Subcutaneous abdominal adipose tissue (tissue), 5 donors: ENCODE measurements around the gene PROK1.
"Not testable (repeated sequence)": the region's sequence is repeated elsewhere in the genome, so short reads cannot be mapped to it uniquely, and the experiment has no call there.

Experiments used
- H3K27ac ChIP-seq: one replicate; pipeline ENCODE4 v1.7.0; 2013; ENCODE audit warnings: low read depth, mild to moderate bottlenecking, inconsistent platforms, low read length, moderate library complexity
- H3K27me3 ChIP-seq, 5 donors: one replicate each; pipeline ENCODE4 v1.7.0; 2013; ENCODE audit warnings: low read length in 5 of 5, inconsistent platforms in 1 of 5; ENCODE audit not compliant: control insufficient read depth in 5 of 5, insufficient read depth in 4 of 5
- H3K36me3 ChIP-seq, 5 donors: one replicate each; pipeline ENCODE4 v1.7.0; 2013; ENCODE audit warnings: low read length in 5 of 5; ENCODE audit not compliant: control insufficient read depth in 5 of 5, insufficient read depth in 5 of 5
- H3K4me1 ChIP-seq, 5 donors: one replicate each; pipeline ENCODE4 v1.7.0; 2013; ENCODE audit warnings: low read length in 5 of 5, mild to moderate bottlenecking in 3 of 5, moderate library complexity in 1 of 5; ENCODE audit not compliant: control insufficient read depth in 5 of 5, insufficient read depth in 5 of 5
- H3K4me3 ChIP-seq, 5 donors: one replicate each; pipeline ENCODE4 v1.7.0; 2013; ENCODE audit warnings: low read length in 5 of 5, low read depth in 1 of 5
- H3K9ac ChIP-seq, 5 donors: one replicate each; pipeline ENCODE4 v1.7.0; 2013; ENCODE audit warnings: low read length in 5 of 5, mild to moderate bottlenecking in 4 of 5, moderate library complexity in 3 of 5
- H3K9me3 ChIP-seq, 5 donors: one replicate each; pipeline ENCODE4 v1.7.0; 2013; ENCODE audit warnings: low read length in 5 of 5; ENCODE audit not compliant: control insufficient read depth in 5 of 5
- donor health status: healthy.
- donor health status: healthy.
- donor health status: healthy.
- donor health status: healthy.
- donor health status: healthy.

Gene PROK1

DNA sequence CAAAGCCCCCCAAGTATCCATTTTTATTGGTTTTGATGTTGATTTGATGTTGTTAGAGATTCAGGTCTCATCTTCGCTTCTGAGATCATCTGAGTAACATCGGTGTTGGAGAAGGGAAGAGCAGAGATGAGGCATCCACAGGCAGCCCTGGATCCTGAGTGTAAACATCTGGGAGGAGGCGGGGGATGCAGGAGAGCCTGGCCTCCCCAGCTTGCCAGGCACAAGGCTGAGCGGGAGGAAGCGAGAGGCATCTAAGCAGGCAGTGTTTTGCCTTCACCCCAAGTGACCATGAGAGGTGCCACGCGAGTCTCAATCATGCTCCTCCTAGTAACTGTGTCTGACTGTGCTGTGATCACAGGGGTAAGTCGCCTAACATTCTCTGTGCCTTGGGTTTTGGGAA lies at the start of gene PROK1:
PROK1 (plus strand) TSS at position 221 of the 400 bp plus-strand sequence; CDS start at position 289, 68 bp downstream.
- Histone ChIP-seq H3K9ac (peak within 1 kb of the TSS in 2 of 5 donors; percentile 11 to 34), H3K4me3 (no peak within 1 kb of the TSS), H3K9me3 (no peaks in the 10 kb centered on the region), H3K4me1 (peaks cover 0 to 28% (median 20%) of the 10 kb centered on the region in 5 donors), H3K27ac (no peak within 1 kb of the TSS), H3K36me3 (no peaks in the 10 kb centered on the region), H3K27me3 (peaks cover 0 to 3% (median 0%) of the 10 kb centered on the region in 5 donors)

DNA sequence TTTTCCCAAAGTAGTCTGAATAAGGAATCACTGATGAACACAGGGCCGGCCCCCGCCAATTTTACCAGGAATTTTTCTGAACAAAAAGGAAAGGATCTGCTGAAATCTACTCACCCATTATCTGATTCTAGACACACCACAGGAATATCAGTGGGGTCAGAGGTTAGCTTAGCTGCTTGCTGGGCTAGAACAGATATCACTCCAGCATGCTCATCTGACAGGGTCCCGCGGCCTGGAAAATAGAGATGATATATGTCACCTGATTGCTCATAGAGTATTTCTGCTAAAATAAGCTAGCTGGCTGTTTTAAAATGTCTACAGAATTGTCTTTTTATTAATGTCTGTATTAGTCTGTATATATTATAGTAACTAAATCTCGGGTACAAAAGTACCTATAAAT lies 47.1 kb upstream of the PROK1 start:
- Histone ChIP-seq H3K36me3 (peaks cover 29 to 65% (median 51%) of the 10 kb centered on the region in 5 donors), H3K9me3 (no peaks in the 10 kb centered on the region), H3K27ac (no peak overlapping the region), H3K27me3 (no peaks in the 10 kb centered on the region), H3K4me3 (no peak overlapping the region), H3K4me1 (peaks cover 2 to 26% (median 21%) of the 10 kb centered on the region in 5 donors), H3K9ac (no peak overlapping the region)

DNA sequence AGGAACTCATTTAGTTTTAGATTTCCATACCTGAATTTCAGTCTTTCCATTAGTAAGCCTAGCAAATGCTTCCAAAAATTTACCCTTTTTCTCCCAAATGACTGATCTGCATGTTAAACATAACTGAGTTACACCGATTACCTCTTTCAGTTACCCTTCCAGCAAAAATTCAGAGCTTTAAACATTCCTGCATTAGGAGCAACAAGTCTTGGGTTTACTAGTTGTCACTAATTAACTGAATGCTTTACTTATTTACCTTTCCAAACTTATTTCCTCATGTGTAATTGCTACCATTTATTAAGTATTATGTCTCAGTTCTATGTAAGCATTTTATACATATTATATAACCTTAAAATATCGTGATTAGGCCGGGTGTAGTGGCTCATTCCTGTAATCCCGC lies 46.5 kb upstream of the PROK1 start:
- Histone ChIP-seq H3K27ac (no peak overlapping the region), H3K9me3 (no peaks in the 10 kb centered on the region), H3K4me3 (no peak overlapping the region), H3K36me3 (peaks cover 29 to 61% (median 50%) of the 10 kb centered on the region in 5 donors), H3K4me1 (peaks cover 2 to 26% (median 22%) of the 10 kb centered on the region in 5 donors), H3K27me3 (no peaks in the 10 kb centered on the region), H3K9ac (peak overlapping the region in 1 of 5 donors; percentile 17)

DNA sequence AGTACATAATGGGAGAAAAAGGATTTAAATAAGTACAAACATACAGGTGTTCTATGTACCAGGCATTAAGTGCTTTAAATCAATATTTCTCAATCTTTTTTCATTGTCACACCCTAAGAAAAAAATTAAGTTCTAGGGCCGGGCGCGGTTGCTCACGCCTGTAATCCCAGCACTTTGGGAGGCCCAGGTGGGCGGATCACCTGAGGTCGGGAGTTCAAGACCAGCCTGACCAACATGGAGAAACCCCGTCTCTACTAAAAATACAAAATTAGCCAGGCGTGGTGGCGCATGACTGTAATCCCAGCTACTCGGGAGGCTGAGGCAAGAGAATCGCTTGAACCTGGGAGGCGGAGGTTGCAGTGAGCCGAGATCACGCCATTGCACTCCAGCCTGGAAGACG lies 44.5 kb upstream of the PROK1 start:
- not testable (repeated sequence) for H3K27me3 ChIP-seq, H3K9me3 ChIP-seq
- Histone ChIP-seq H3K36me3 (peaks cover 23 to 43% (median 36%) of the 10 kb centered on the region in 5 donors), H3K4me1 (peaks cover 2 to 26% (median 22%) of the 10 kb centered on the region in 5 donors), H3K9ac (peak overlapping the region; percentile 97 to 99 (median 98)), H3K27ac (peak overlapping the region; percentile 37), H3K4me3 (peak overlapping the region; percentile 85 to 98 (median 93))

DNA sequence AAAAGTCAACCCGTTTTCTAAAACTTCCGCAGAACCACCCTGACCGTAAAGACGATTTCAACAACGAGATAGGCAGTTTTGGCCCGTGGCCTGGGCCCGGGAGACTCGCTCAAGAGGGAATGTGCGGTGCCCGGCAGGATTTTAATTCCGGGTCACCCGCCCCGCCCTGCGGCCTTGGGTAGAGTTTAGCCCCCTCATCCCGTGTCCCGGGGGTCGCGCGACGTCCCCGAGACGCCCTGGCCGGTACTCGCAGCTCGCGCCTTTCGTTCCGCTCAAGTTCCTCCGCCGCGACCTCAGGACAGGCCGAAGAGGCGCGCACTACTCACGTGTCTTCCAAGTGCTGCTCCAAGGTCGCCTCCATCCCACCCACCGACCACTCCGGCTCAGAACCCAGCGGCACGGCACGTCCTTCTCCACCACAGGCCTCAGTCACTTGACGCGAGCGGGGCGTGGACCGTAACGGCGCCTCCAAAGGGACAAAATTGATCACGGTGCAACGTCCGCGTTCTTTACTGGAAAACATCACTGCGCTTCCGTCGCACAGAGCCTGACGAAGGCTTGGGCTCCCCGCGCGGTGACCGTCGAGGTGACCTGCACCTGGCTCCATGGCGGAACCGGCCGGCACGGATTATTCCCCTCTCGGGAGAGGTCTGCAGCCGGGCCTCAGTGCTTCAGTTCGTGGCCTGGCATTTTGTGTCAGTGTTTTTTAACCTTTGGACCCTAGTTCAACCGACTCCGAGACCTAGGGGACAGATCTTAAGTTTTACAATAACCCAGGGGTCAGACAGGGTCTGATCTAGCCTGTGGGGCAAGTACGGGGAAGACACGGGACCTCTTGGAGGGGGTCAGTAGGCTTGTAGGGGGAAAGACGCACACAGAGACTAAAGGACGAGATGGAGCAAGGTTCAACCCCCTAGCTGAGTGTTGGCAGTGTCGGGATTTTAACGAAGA lies 43.4 kb upstream of the PROK1 start, which contains the start of gene LAMTOR5:
LAMTOR5 (minus strand) TSS at position 435 of the 951 bp plus-strand sequence; CDS start at position 361, 74 bp downstream.
- peak within 1 kb of the TSS; percentile 85 to 98 (median 93) for H3K4me3 ChIP-seq
- H3K27ac ChIP-seq: peak within 1 kb of the TSS; percentile 95
- peak within 1 kb of the TSS; percentile 97 to 99 (median 98) for H3K9ac ChIP-seq
- no peaks in the 10 kb centered on the region for H3K9me3 ChIP-seq
- H3K4me1 ChIP-seq: peaks cover 2 to 26% (median 23%) of the 10 kb centered on the region in 5 donors
- no peaks in the 10 kb centered on the region for H3K27me3 ChIP-seq
- peaks cover 15 to 32% (median 25%) of the 10 kb centered on the region in 5 donors for H3K36me3 ChIP-seq

GRCh38 chr1:110408488-110408887 lies 42.5 kb upstream of the PROK1 start:
- H3K36me3 ChIP-seq: peaks cover 9 to 22% (median 15%) of the 10 kb centered on the region in 5 donors
- H3K27ac ChIP-seq: no peak overlapping the region
- peaks cover 2 to 30% (median 28%) of the 10 kb centered on the region in 5 donors for H3K4me1 ChIP-seq
- H3K9me3 ChIP-seq: no peaks in the 10 kb centered on the region
- no peak overlapping the region for H3K9ac ChIP-seq
- H3K4me3 ChIP-seq: peak overlapping the region; percentile 29 to 98 (median 92)
- H3K27me3 ChIP-seq: no peaks in the 10 kb centered on the region

DNA sequence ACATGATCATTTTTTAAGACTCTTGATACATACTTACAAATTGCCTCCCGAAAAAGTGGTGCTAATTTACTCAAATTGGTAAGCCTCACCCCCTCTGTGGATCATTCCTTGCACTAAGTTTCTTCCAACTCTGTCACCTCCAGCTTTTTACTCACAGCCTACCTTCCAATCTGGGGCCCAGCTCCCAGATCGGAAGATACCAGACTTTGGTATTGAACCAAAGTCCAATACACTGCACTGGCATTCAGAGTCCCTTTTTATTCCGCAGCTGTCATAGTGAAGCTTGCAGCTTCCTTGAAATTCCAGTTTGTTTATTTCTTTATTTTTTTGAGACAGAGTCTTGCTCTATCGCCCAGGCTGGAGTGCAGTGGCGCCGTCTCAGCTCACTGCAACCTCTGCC lies 41.6 kb upstream of the PROK1 start:
- no peak overlapping the region for H3K4me3 ChIP-seq
- no peaks in the 10 kb centered on the region for H3K27me3 ChIP-seq
- H3K36me3 ChIP-seq: peaks cover 2 to 14% (median 8%) of the 10 kb centered on the region in 5 donors
- H3K27ac ChIP-seq: no peak overlapping the region
- no peaks in the 10 kb centered on the region for H3K9me3 ChIP-seq
- peaks cover 2 to 32% (median 29%) of the 10 kb centered on the region in 5 donors for H3K4me1 ChIP-seq
- no peak overlapping the region for H3K9ac ChIP-seq

- no peaks in the 10 kb centered on the region for H3K36me3 ChIP-seq
- H3K4me1 ChIP-seq: peaks cover 0 to 36% (median 27%) of the 10 kb centered on the region in 5 donors
- H3K4me3 ChIP-seq: no peak overlapping the region
- no peak overlapping the region for H3K27ac ChIP-seq
- no peaks in the 10 kb centered on the region for H3K27me3 ChIP-seq
- H3K9me3 ChIP-seq: no peaks in the 10 kb centered on the region
- H3K9ac ChIP-seq: no peak overlapping the region
Measured at GRCh38 chr1:110411173-110411735, 39.7 kb upstream of the PROK1 start.

DNA sequence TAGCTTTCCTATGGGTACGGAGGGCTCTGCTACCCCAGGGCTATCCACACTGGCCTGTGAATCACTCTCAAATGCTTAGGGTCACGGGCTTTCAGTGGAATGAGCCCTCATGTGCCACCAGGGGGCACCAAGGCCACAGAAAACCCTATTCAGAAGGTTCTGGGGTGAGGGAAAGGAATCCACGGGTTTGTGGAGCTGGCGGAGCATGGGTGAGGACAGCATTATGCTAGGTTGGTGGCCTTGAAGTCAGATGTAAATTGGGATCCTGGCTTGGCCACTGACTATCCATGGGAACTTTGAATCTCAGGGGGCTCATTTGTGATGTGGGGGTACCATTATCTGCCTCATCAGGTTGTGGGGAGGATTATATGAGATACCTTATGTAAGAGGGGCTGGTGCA lies 38.4 kb upstream of the PROK1 start:
- Histone ChIP-seq H3K4me1 (peaks cover 0 to 28% (median 17%) of the 10 kb centered on the region in 5 donors), H3K27ac (no peak overlapping the region), H3K9ac (peak overlapping the region in 2 of 5 donors; percentile 2 to 32), H3K4me3 (no peak overlapping the region), H3K27me3 (no peaks in the 10 kb centered on the region), H3K9me3 (no peaks in the 10 kb centered on the region), H3K36me3 (no peaks in the 10 kb centered on the region)

- Histone ChIP-seq H3K4me1 (peaks cover 0 to 25% (median 15%) of the 10 kb centered on the region in 5 donors), H3K9ac (peak overlapping the region in 1 of 5 donors; percentile 2)
Measured at GRCh38 chr1:110413045-110413444, 37.9 kb upstream of the PROK1 start.

More at GRCh38 chr1:110413045-110413444, 37.9 kb upstream of the PROK1 start:
- H3K9me3 ChIP-seq, H3K27me3 ChIP-seq, H3K27ac ChIP-seq, H3K36me3 ChIP-seq, H3K4me3 ChIP-seq: not testable (repeated sequence)
